ENCODE data around the gene SESN3. TPM values are rescaled to one million over a fixed set of nuclear protein-coding genes. Genes with fewer than 3 reads are reported as not detected.
"Not testable (repeated sequence)": the region's sequence is repeated elsewhere in the genome, so short reads cannot be mapped to it uniquely, and the experiment has no call there.

SESN3 gene
- total RNA-seq, 2 experiments from 2014 or later = 19.4 to 19.5 TPM

GRCh38 chr11:95230810-95231126 is 234 bp downstream of the SESN3 start:
- DNase-seq = no peak
- CTCF ChIA-PET = interaction anchor here (0.7 to 2.8 kb wide), 12 partner anchors 11 to 480 kb away, joined by 3 to 14 read pairs (median 3); no protein-coding TSS in a partner anchor
- no peaks in the 10 kb centered on the region for H3K9me3 Mint-ChIP-seq
- intact Hi-C loops (cut with micrococcal nuclease) = loop anchor here (1.0 to 5.0 kb wide), 4 partner anchors 24 to 477 kb away; no protein-coding TSS in a partner anchor
- peak; percentile 0 for ATAC-seq
- peak overlapping the region; percentile 92 for H3K4me3 Mint-ChIP-seq
- H3K27me3 Mint-ChIP-seq = no peaks in the 10 kb centered on the region
- no peaks in the 10 kb centered on the region for H3K36me3 Mint-ChIP-seq (ENCODE audit: low read depth)
- no peak overlapping the region for H3K27ac Mint-ChIP-seq
- TF ChIP-seq, protein P1, sequence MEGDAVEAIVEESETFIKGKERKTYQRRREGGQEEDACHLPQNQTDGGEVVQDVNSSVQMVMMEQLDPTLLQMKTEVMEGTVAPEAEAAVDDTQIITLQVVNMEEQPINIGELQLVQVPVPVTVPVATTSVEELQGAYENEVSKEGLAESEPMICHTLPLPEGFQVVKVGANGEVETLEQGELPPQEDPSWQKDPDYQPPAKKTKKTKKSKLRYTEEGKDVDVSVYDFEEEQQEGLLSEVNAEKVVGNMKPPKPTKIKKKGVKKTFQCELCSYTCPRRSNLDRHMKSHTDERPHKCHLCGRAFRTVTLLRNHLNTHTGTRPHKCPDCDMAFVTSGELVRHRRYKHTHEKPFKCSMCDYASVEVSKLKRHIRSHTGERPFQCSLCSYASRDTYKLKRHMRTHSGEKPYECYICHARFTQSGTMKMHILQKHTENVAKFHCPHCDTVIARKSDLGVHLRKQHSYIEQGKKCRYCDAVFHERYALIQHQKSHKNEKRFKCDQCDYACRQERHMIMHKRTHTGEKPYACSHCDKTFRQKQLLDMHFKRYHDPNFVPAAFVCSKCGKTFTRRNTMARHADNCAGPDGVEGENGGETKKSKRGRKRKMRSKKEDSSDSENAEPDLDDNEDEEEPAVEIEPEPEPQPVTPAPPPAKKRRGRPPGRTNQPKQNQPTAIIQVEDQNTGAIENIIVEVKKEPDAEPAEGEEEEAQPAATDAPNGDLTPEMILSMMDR (IDR thresholded peaks at IDR 0.05) = no peak
- peaks cover 44% of the 10 kb centered on the region for H3K4me1 Mint-ChIP-seq (ENCODE audit: low read depth)
- POLR2A ChIA-PET = interaction anchor here (1.3 to 2.3 kb wide), 3 partner anchors 23 to 163 kb away, joined by 3 to 10 read pairs (median 4); no protein-coding TSS in a partner anchor

GRCh38 chr11:95229993-95230809 is 801 bp downstream of the SESN3 start:
- intact Hi-C loops (cut with micrococcal nuclease) = loop anchor here (5.0 kb wide), 3 partner anchors 78 to 477 kb away; no protein-coding TSS in a partner anchor
- TF ChIP-seq, protein P1 (IDR thresholded peaks at IDR 0.05) = no peak
- POLR2A ChIA-PET = interaction anchor here (0.7 to 1.5 kb wide), 6 partner anchors 30 to 475 kb away, joined by 3 to 4 read pairs (median 3); no protein-coding TSS in a partner anchor
- CTCF ChIA-PET = interaction anchor here (1.0 to 2.8 kb wide), 9 partner anchors 11 to 533 kb away, joined by 3 to 18 read pairs (median 3); partner anchors contain the start of gene SRSF8
- peak; percentile 38 for DNase-seq
- Mint-ChIP-seq H3K27me3 (no peaks in the 10 kb centered on the region), H3K36me3 (ENCODE audit: low read depth) (peaks cover 3% of the 10 kb centered on the region), H3K4me3 (peak overlapping the region; percentile 92), H3K4me1 (ENCODE audit: low read depth) (peaks cover 46% of the 10 kb centered on the region), H3K27ac (peak overlapping the region; percentile 78), H3K9me3 (peaks cover 3% of the 10 kb centered on the region)
- no peak for ATAC-seq

DNA sequence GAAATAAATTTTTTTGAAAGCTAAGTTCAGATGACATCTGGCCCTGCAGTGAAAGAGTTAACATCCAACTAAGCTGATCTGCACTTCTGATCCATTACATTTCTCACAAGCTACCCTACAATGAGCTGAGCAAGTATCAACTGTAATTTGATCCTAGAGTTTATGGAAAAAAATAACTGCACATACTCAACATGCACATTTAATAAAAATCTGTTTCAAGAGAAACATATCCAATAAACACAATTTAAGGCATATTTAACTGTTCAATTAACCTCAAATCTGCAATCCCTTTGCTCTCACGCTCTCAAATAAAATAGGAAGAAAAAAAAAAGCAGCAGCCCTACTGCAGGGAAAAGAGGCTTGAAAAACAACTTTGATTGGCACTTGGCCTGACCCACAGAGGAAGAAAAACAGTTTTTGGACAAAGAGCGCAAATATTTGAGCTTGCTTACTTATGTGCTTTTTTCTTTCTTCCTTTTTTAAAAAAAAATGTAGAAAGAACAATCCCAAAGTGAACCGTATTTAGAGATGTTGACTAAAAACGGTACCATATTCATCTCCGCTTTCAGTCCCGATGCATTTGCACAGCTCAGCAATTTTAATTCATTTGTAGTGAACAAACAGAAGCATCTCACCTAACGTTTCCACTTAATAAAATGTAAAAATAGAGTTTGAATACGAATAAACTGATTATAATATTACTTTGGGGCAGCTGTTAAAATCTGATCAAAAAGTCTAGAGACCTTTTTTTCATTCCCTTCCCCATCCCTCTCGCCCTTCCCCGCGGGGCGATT is 1.6 kb downstream of the SESN3 start:
- Mint-ChIP-seq H3K27ac (peak overlapping the region; percentile 78), H3K27me3 (no peaks in the 10 kb centered on the region), H3K4me3 (peak overlapping the region; percentile 92), H3K36me3 (ENCODE audit: low read depth) (peaks cover 11% of the 10 kb centered on the region), H3K4me1 (ENCODE audit: low read depth) (peaks cover 47% of the 10 kb centered on the region), H3K9me3 (peaks cover 9% of the 10 kb centered on the region)
- ChIA-PET POLR2A (interaction anchor here (0.6 to 1.4 kb wide), 6 partner anchors 29 to 475 kb away, joined by 3 to 4 read pairs (median 3); no protein-coding TSS in a partner anchor), CTCF (interaction anchor here (0.8 to 2.1 kb wide), 7 partner anchors 24 to 534 kb away, joined by 3 to 18 read pairs (median 3); partner anchors contain the start of gene SRSF8)
- ATAC-seq = no peak
- TF ChIP-seq, protein P1 (IDR thresholded peaks at IDR 0.05) = no peak
- intact Hi-C loops (cut with micrococcal nuclease) = no loop called here
- no peak for DNase-seq

GRCh38 chr11:95228081-95228749 is 2.8 kb downstream of the SESN3 start:
- TF ChIP-seq, protein P1 (IDR thresholded peaks at IDR 0.05) = no peak
- no peak for DNase-seq
- intact Hi-C loops (cut with micrococcal nuclease) = no loop called here
- no peak for ATAC-seq
- H3K4me3 Mint-ChIP-seq = peak overlapping the region; percentile 92
- ChIA-PET CTCF (interaction anchor here (2.1 kb wide), 1 partner anchor 75 kb away, joined by 18 read pairs; no protein-coding TSS in a partner anchor), POLR2A (no interaction called here)
- H3K27ac Mint-ChIP-seq = no peak overlapping the region
- H3K36me3 Mint-ChIP-seq (ENCODE audit: low read depth) = peaks cover 16% of the 10 kb centered on the region
- no peaks in the 10 kb centered on the region for H3K27me3 Mint-ChIP-seq
- peaks cover 51% of the 10 kb centered on the region for H3K4me1 Mint-ChIP-seq (ENCODE audit: low read depth)
- H3K9me3 Mint-ChIP-seq = peaks cover 10% of the 10 kb centered on the region

DNA sequence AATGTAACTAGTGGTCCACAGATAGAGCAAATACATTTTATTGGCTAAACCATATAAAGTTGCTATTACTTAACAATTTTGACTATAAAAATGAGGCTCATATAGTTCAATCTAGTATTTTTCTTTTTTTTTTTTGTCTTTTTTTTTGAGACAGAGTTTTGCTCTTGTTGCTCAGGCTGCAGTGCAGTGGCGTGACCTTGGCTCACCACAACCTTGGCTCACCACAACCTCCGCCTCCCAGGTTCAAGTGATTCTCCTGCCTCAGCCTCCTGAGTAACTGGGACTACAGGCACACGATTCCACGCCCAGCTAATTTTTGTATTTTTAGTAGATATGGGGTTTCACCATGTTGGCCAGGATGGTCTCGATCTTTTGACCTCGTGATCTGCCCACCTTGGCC is 3.9 kb downstream of the SESN3 start:
- intact Hi-C loops (cut with micrococcal nuclease); POLR2A ChIA-PET; H3K4me3 Mint-ChIP-seq; H3K27ac Mint-ChIP-seq; H3K9me3 Mint-ChIP-seq; ATAC-seq; H3K27me3 Mint-ChIP-seq: not testable (repeated sequence)
- peak; percentile 44 for DNase-seq
- CTCF ChIA-PET = interaction anchor here (0.9 kb wide), 1 partner anchor 68 kb away, joined by 3 read pairs; no protein-coding TSS in a partner anchor
- peaks cover 16% of the 10 kb centered on the region for H3K36me3 Mint-ChIP-seq (ENCODE audit: low read depth)
- H3K4me1 Mint-ChIP-seq (ENCODE audit: low read depth) = peaks cover 49% of the 10 kb centered on the region
